ENCODE measurements around the gene TNIP1. TPM values are rescaled to one million over a fixed set of nuclear protein-coding genes. Genes with fewer than 3 reads are reported as not detected.
A peak's percentile ranks its signal among the peaks of the same experiment; 100 is the strongest.

The TNIP1 gene
- total RNA-seq, 1 donor from 2014 or later = 99.6 TPM

- Histone ChIP-seq H3K27ac (no peak overlapping the region), H3K27me3 (ENCODE audit: low read depth) (no peaks in the 10 kb centered on the region), H3K4me3 (no peak overlapping the region), H3K9me3 (no peaks in the 10 kb centered on the region), H3K4me1 (peaks cover 82% of the 10 kb centered on the region), H3K36me3 (peaks cover 60% of the 10 kb centered on the region)
- no peak for ATAC-seq
- DNase-seq = no peak
- intact Hi-C loops (cut with DNase I) = no loop called here
- TF ChIP-seq CTCF (IDR thresholded peaks at IDR 0.05) = no peak
These were observed 15.8 kb downstream of the TNIP1 start for GRCh38 chr5:151064916-151065499.

- peaks cover 72% of the 10 kb centered on the region for H3K4me1 ChIP-seq
- intact Hi-C loops (cut with DNase I) = no loop called here
- no peak for TF ChIP-seq CTCF (IDR thresholded peaks at IDR 0.05)
- DNase-seq (no peak), ATAC-seq (no peak)
- H3K27ac ChIP-seq = peak overlapping the region; percentile 56
- H3K27me3 ChIP-seq (ENCODE audit: low read depth) = no peaks in the 10 kb centered on the region
- H3K4me3 ChIP-seq = no peak overlapping the region
- H3K9me3 ChIP-seq = no peaks in the 10 kb centered on the region
- H3K36me3 ChIP-seq = peaks cover 62% of the 10 kb centered on the region
These were observed 17.5 kb downstream of the TNIP1 start for GRCh38 chr5:151063142-151063989.

- no peaks in the 10 kb centered on the region for H3K9me3 ChIP-seq
- TF ChIP-seq CTCF (IDR thresholded peaks at IDR 0.05) = no peak
- H3K4me3 ChIP-seq = no peak overlapping the region
- no peak for ATAC-seq
- H3K27me3 ChIP-seq (ENCODE audit: low read depth) = no peaks in the 10 kb centered on the region
- peaks cover 64% of the 10 kb centered on the region for H3K4me1 ChIP-seq
- DNase-seq = no peak
- peak overlapping the region; percentile 56 for H3K27ac ChIP-seq
- peaks cover 70% of the 10 kb centered on the region for H3K36me3 ChIP-seq
- intact Hi-C loops (cut with DNase I) = no loop called here
These were observed 18.3 kb downstream of the TNIP1 start for GRCh38 chr5:151062405-151063141.

GRCh38 chr5:151060742-151061141 lies 20.1 kb downstream of the TNIP1 start:
- Histone ChIP-seq H3K4me3 (no peak overlapping the region), H3K27ac (peak overlapping the region; percentile 75), H3K9me3 (no peaks in the 10 kb centered on the region), H3K4me1 (peaks cover 62% of the 10 kb centered on the region), H3K36me3 (peaks cover 77% of the 10 kb centered on the region), H3K27me3 (ENCODE audit: low read depth) (no peaks in the 10 kb centered on the region)
- no peak for DNase-seq
- ATAC-seq = peak; percentile 47 to 50
- TF ChIP-seq CTCF (IDR thresholded peaks at IDR 0.05) = no peak
- intact Hi-C loops (cut with DNase I) = no loop called here

- ATAC-seq (peak in 1 of 2 donors; percentile 10), DNase-seq (no peak)
- H3K9me3 ChIP-seq = no peaks in the 10 kb centered on the region
- no peak for TF ChIP-seq CTCF (IDR thresholded peaks at IDR 0.05)
- peaks cover 53% of the 10 kb centered on the region for H3K4me1 ChIP-seq
- H3K27ac ChIP-seq = peak overlapping the region; percentile 48
- H3K36me3 ChIP-seq = peaks cover 94% of the 10 kb centered on the region
- intact Hi-C loops (cut with DNase I) = no loop called here
- H3K4me3 ChIP-seq = no peak overlapping the region
- no peaks in the 10 kb centered on the region for H3K27me3 ChIP-seq (ENCODE audit: low read depth)
These were observed 21.8 kb downstream of the TNIP1 start for GRCh38 chr5:151058891-151059489.

Measured in lower lobe of right lung (tissue), 2 donors.